Astrocyte (in vitro differentiated cells and primary cell): ENCODE data around the gene NTRK3. TPM values are rescaled to one million over a fixed set of nuclear protein-coding genes. Genes with fewer than 3 reads are reported as not detected.

Experiments
- DNase-seq: peaks from one replicate; pipeline ENCODE4 v3.0.0-alpha.2; 2010; ENCODE audit warnings: low read depth
- FAIRE-seq: peaks from 2 replicates; lab custom pipeline; 2011; peaks lifted over from hg19 to GRCh38; lab: Jason Lieb, UNC
- H2AFZ ChIP-seq: 2 replicates; pipeline ENCODE4 v1.6.0; 2012; ENCODE audit warnings: low read depth, low read length, inconsistent platforms
- H3K27ac ChIP-seq: 2 replicates; pipeline ENCODE4 v1.5.1; 2011; ENCODE audit warnings: low read depth, low read length, inconsistent platforms
- H3K27me3 ChIP-seq: 2 replicates; pipeline ENCODE4 v1.6.0; 2011; ENCODE audit warnings: low read length, inconsistent platforms; ENCODE audit not compliant: insufficient read depth
- H3K36me3 ChIP-seq: 2 replicates; pipeline ENCODE4 v1.5.1; 2011; ENCODE audit warnings: low read length, inconsistent platforms; ENCODE audit not compliant: insufficient read depth
- H3K4me1 ChIP-seq: 2 replicates; pipeline ENCODE4 v1.5.1; 2011; ENCODE audit warnings: low read length, inconsistent platforms; ENCODE audit not compliant: insufficient read depth
- H3K4me2 ChIP-seq: 2 replicates; pipeline ENCODE4 v1.6.0; 2012; ENCODE audit warnings: low read length, inconsistent platforms
- H3K4me3 ChIP-seq: 2 replicates; pipeline ENCODE4 v1.5.1; 2011; ENCODE audit warnings: low read depth, mild to moderate bottlenecking, low read length, inconsistent platforms; ENCODE audit not compliant: insufficient read depth
- H3K79me2 ChIP-seq: 2 replicates; pipeline ENCODE4 v1.6.0; 2012; ENCODE audit warnings: mild to moderate bottlenecking, low read length, inconsistent platforms; ENCODE audit not compliant: insufficient read depth
- H3K9ac ChIP-seq: 2 replicates; pipeline ENCODE4 v1.6.0; 2012; ENCODE audit warnings: mild to moderate bottlenecking, low read length, inconsistent platforms
- H3K9me3 ChIP-seq: 2 replicates; pipeline ENCODE4 v1.5.1; 2012; ENCODE audit warnings: low read depth, mild to moderate bottlenecking, low read length, inconsistent platforms; ENCODE audit not compliant: insufficient read depth
- H4K20me1 ChIP-seq: 2 replicates; pipeline ENCODE4 v1.6.0; 2012; ENCODE audit warnings: low read length, inconsistent platforms; ENCODE audit not compliant: insufficient read depth
- H3K27ac Mint-ChIP-seq: one replicate; pipeline ENCODE4 v1.8.0; 2021; ENCODE audit warnings: mild to moderate bottlenecking, mixed read lengths; ENCODE audit not compliant: unreplicated experiment
- H3K27me3 Mint-ChIP-seq: one replicate; pipeline ENCODE4 v1.8.0; 2021; ENCODE audit warnings: low read depth, mixed read lengths; ENCODE audit not compliant: unreplicated experiment
- H3K36me3 Mint-ChIP-seq: one replicate; pipeline ENCODE4 v1.8.0; 2021; ENCODE audit warnings: low read depth, mixed read lengths; ENCODE audit not compliant: unreplicated experiment
- H3K4me1 Mint-ChIP-seq: one replicate; pipeline ENCODE4 v1.8.0; 2021; ENCODE audit warnings: low read depth, mixed read lengths; ENCODE audit not compliant: unreplicated experiment
- H3K4me3 Mint-ChIP-seq: one replicate; pipeline ENCODE4 v1.8.0; 2021; ENCODE audit warnings: mild to moderate bottlenecking, moderate library complexity, mixed read lengths; ENCODE audit not compliant: unreplicated experiment
- H3K9me3 Mint-ChIP-seq: one replicate; pipeline ENCODE4 v1.8.0; 2021; ENCODE audit warnings: mild to moderate bottlenecking, mixed read lengths; ENCODE audit not compliant: unreplicated experiment
- EZH2 ChIP-seq: IDR thresholded peaks from 2 replicates; pipeline ENCODE4 v1.6.1; 2012; ENCODE audit warnings: mild to moderate bottlenecking, low read length, inconsistent platforms; ENCODE audit not compliant: insufficient read depth
- total RNA-seq: library from RNA; stranded (reverse); gene quantifications from 2 replicates; pipeline ENCODE4 v1.2.1, GENCODE V29; 2021
- TF ChIP-seq, protein P1 (sequence below): IDR thresholded peaks from 2 replicates; pipeline ENCODE4 v1.5.1; 2011; ENCODE audit warnings: low read depth, mild to moderate bottlenecking, inconsistent platforms, low read length, moderate library complexity; ENCODE audit not compliant: insufficient read depth

The NTRK3 gene
- total RNA-seq, 1 donor from 2014 or later: 12.9 TPM

DNA sequence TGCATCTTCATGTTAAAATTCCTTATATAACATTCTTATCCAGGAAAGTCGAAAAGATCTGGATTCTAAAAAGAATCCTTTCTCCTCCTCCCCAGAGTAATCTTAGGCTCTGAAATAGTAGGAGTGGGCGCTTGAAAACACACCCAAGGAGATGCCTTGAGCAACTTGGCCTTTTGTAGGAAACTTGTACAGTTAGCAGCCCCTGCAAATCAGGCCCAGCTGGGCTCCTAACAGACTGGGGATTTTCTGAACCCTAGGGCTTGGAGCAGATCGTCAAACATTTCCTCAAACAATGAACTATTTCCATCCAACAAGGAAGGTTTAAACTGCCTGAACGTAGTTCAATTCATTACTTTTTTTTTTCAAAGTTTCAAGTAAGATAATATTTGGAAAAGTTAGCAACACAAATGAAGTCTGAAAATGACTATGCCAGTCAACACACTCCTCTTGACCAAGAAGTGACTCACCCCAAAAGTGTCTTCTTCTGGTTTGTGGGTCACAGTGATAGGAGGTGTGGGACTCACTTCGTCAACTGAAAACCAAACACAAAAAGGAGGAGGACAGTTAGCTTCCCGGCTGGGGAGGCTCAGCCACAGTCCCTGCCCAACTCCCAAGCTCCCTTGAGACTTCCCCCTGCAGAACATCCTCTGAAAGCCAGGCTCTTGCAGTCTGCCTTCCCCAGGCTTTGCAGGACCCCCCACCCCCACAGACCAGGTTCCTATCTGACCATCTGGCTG is 129.7 kb downstream of the NTRK3 start:
- Histone ChIP-seq H3K27ac (no peak overlapping the region), H3K9ac (no peak overlapping the region), H3K9me3 (no peaks in the 10 kb centered on the region), H3K4me3 (no peak overlapping the region), H3K4me2 (no peak overlapping the region), H3K27me3 (no peaks in the 10 kb centered on the region), H3K4me1 (no peaks in the 10 kb centered on the region), H3K36me3 (no peaks in the 10 kb centered on the region), H4K20me1 (no peaks in the 10 kb centered on the region), H2AFZ (no peak overlapping the region), H3K79me2 (no peaks in the 10 kb centered on the region)
- TF ChIP-seq EZH2: no peak
- TF ChIP-seq, protein P1, sequence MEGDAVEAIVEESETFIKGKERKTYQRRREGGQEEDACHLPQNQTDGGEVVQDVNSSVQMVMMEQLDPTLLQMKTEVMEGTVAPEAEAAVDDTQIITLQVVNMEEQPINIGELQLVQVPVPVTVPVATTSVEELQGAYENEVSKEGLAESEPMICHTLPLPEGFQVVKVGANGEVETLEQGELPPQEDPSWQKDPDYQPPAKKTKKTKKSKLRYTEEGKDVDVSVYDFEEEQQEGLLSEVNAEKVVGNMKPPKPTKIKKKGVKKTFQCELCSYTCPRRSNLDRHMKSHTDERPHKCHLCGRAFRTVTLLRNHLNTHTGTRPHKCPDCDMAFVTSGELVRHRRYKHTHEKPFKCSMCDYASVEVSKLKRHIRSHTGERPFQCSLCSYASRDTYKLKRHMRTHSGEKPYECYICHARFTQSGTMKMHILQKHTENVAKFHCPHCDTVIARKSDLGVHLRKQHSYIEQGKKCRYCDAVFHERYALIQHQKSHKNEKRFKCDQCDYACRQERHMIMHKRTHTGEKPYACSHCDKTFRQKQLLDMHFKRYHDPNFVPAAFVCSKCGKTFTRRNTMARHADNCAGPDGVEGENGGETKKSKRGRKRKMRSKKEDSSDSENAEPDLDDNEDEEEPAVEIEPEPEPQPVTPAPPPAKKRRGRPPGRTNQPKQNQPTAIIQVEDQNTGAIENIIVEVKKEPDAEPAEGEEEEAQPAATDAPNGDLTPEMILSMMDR: no peak
- DNase-seq (peak; percentile 20), FAIRE-seq (no peak)
- Mint-ChIP-seq H3K4me1 (peaks cover 9% of the 10 kb centered on the region), H3K9me3 (peaks cover 4% of the 10 kb centered on the region), H3K27me3 (peaks cover 11% of the 10 kb centered on the region), H3K27ac (no peak overlapping the region), H3K36me3 (peaks cover 7% of the 10 kb centered on the region), H3K4me3 (no peak overlapping the region)

DNA sequence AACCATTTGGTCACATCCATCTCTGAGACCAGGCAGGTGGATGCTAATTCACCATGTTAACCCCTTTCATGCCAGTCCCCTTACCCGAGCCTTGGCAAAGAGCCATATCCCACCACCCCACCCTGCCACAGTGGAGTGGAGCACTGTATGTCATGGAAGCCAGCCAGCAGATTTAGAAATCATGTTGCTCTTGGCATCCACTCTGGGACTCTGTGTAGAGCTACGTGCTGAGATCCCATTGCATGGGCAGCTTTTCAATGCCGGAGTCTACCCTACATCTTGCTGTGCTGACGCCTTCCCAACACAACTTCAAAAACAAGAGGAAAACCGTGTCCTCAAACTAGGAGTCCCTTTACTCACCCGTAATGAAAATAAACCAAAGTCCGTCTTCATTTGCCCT is 131.0 kb downstream of the NTRK3 start:
- DNase-seq (no peak), FAIRE-seq (no peak)
- H4K20me1 ChIP-seq: no peaks in the 10 kb centered on the region
- H2AFZ ChIP-seq: no peak overlapping the region
- H3K79me2 ChIP-seq: no peaks in the 10 kb centered on the region
- H3K4me2 ChIP-seq: no peak overlapping the region
- no peak overlapping the region for H3K9ac ChIP-seq
- peaks cover 5% of the 10 kb centered on the region for H3K36me3 Mint-ChIP-seq
- H3K4me1 ChIP-seq: no peaks in the 10 kb centered on the region
- no peak for TF ChIP-seq EZH2
- TF ChIP-seq, protein P1: no peak
- H3K27me3 ChIP-seq: no peaks in the 10 kb centered on the region
- H3K4me1 Mint-ChIP-seq: peaks cover 9% of the 10 kb centered on the region
- no peaks in the 10 kb centered on the region for H3K36me3 ChIP-seq
- no peak overlapping the region for H3K4me3 ChIP-seq
- H3K27me3 Mint-ChIP-seq: peaks cover 5% of the 10 kb centered on the region
- no peak overlapping the region for H3K27ac ChIP-seq
- H3K9me3 Mint-ChIP-seq: peaks cover 4% of the 10 kb centered on the region
- H3K9me3 ChIP-seq: no peaks in the 10 kb centered on the region
- no peak overlapping the region for H3K4me3 Mint-ChIP-seq
- H3K27ac Mint-ChIP-seq: no peak overlapping the region

DNA sequence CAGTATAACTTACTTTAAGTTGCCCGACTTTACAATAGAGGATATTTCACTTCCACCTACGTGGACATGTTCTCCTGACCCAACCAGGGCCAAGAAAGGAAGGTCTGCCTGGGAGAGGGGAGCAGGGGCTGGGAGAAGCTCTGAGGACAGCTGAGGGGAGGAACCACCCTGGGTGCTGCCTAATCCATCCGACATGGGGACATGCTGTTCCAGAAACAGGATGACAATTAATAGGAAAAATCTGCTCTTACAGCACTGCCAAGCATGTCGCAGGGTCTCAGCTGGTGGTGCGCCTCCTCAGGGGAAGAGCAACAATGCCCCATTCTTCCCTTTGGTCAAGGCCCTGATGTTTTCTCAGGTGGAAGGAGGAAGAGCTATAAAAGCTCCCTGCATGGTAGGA is 132.3 kb downstream of the NTRK3 start:
- Histone ChIP-seq H3K4me3 (no peak overlapping the region), H3K36me3 (no peaks in the 10 kb centered on the region), H2AFZ (no peak overlapping the region), H3K27me3 (no peaks in the 10 kb centered on the region), H3K27ac (no peak overlapping the region), H3K9ac (no peak overlapping the region), H3K4me2 (no peak overlapping the region), H3K79me2 (no peaks in the 10 kb centered on the region), H3K9me3 (no peaks in the 10 kb centered on the region), H3K4me1 (no peaks in the 10 kb centered on the region), H4K20me1 (no peaks in the 10 kb centered on the region)
- DNase-seq (no peak), FAIRE-seq (no peak)
- Mint-ChIP-seq H3K27me3 (peaks cover 1% of the 10 kb centered on the region), H3K4me3 (no peak overlapping the region), H3K9me3 (peaks cover 4% of the 10 kb centered on the region), H3K27ac (no peak overlapping the region), H3K4me1 (peaks cover 9% of the 10 kb centered on the region), H3K36me3 (peaks cover 4% of the 10 kb centered on the region)
- no peak for TF ChIP-seq EZH2
- TF ChIP-seq, protein P1: no peak
